HG02588 (cell line): ENCODE results near the gene ALCAM.
"Not testable (repeated sequence)": the region's sequence is repeated elsewhere in the genome, so short reads cannot be mapped to it uniquely, and the experiment has no call there.

Experiments
- ATAC-seq: cut with Tn5 transposase; IDR thresholded peaks from one replicate; pipeline ENCODE4 v1.9.1; 2021; ENCODE audit warnings: mild to moderate bottlenecking, moderate library complexity; ENCODE audit not compliant: unreplicated experiment

Gene ALCAM

GRCh38 chr3:105385819-105386508 is 19.3 kb downstream of the ALCAM start:
- peak; percentile 78 for ATAC-seq

- ATAC-seq = no peak
Observed at GRCh38 chr3:105387122-105387751, 20.5 kb downstream of the ALCAM start.

GRCh38 chr3:105388176-105388575 is 21.5 kb downstream of the ALCAM start:
- no peak for ATAC-seq

GRCh38 chr3:105389759-105390158 is 23.1 kb downstream of the ALCAM start:
- not testable (repeated sequence) for ATAC-seq

- ATAC-seq = not testable (repeated sequence)
Observed at GRCh38 chr3:105392598-105392997, 25.9 kb downstream of the ALCAM start.

- ATAC-seq = no peak
Observed at GRCh38 chr3:105394177-105394576, 27.5 kb downstream of the ALCAM start.

GRCh38 chr3:105397974-105398373 is 31.3 kb downstream of the ALCAM start:
- no peak for ATAC-seq

GRCh38 chr3:105398437-105398836 is 31.7 kb downstream of the ALCAM start:
- no peak for ATAC-seq

GRCh38 chr3:105399062-105399461 is 32.4 kb downstream of the ALCAM start:
- no peak for ATAC-seq

GRCh38 chr3:105399611-105400010 is 32.9 kb downstream of the ALCAM start:
- ATAC-seq = no peak

GRCh38 chr3:105401254-105401653 is 34.5 kb downstream of the ALCAM start:
- ATAC-seq = no peak

- no peak for ATAC-seq
Observed at GRCh38 chr3:105401691-105402149, 35.0 kb downstream of the ALCAM start.

- no peak for ATAC-seq
Observed at GRCh38 chr3:105402287-105402801, 35.6 kb downstream of the ALCAM start.

GRCh38 chr3:105403034-105403433 is 36.3 kb downstream of the ALCAM start:
- ATAC-seq = not testable (repeated sequence)

GRCh38 chr3:105406268-105406667 is 39.6 kb downstream of the ALCAM start:
- ATAC-seq = no peak

GRCh38 chr3:105409364-105409763 is 42.7 kb downstream of the ALCAM start:
- no peak for ATAC-seq

GRCh38 chr3:105413343-105413887 is 46.7 kb downstream of the ALCAM start:
- ATAC-seq = no peak

GRCh38 chr3:105414841-105415240 is 48.1 kb downstream of the ALCAM start:
- no peak for ATAC-seq

- no peak for ATAC-seq
Observed at GRCh38 chr3:105415951-105416350, 49.2 kb downstream of the ALCAM start.

GRCh38 chr3:105417525-105418289 is 51.0 kb downstream of the ALCAM start:
- ATAC-seq = no peak

- no peak for ATAC-seq
Observed at GRCh38 chr3:105422645-105423044, 55.9 kb downstream of the ALCAM start.
